Ascending aorta (tissue), 2 donors: ENCODE results near the gene ARHGAP18. TPM values are rescaled to one million over a fixed set of nuclear protein-coding genes. Genes with fewer than 3 reads are reported as not detected.

Experiments
- DNase-seq, 2 donors: peaks; one replicate each; pipeline ENCODE4 v3.0.0-alpha.2; 2019; ENCODE audit warnings: low spot score in 2 of 2
- H3K27ac ChIP-seq, 2 donors: fragments of 200-600 bp; sonication (generic); one replicate each; pipeline ENCODE4 v1.5.1; 2016 to 2017; ENCODE audit warnings: mild to moderate bottlenecking in 1 of 2
- H3K27me3 ChIP-seq: fragments of 200-600 bp; sonication (generic); one replicate; pipeline ENCODE4 v1.5.1; 2017
- H3K36me3 ChIP-seq, 2 donors: fragments of 200-600 bp; sonication (generic); one replicate each; pipeline ENCODE4 v1.5.1; 2016
- H3K4me1 ChIP-seq, 2 donors: fragments of 200-600 bp; sonication (generic); one replicate each; pipeline ENCODE4 v1.5.1; 2016 to 2017; ENCODE audit warnings: mild to moderate bottlenecking in 1 of 2
- H3K4me3 ChIP-seq, 2 donors: fragments of 200-600 bp; sonication (generic); one replicate each; pipeline ENCODE4 v1.5.1; 2016 to 2017; ENCODE audit warnings: mild to moderate bottlenecking in 1 of 2
- H3K9me3 ChIP-seq, 2 donors: fragments of 200-600 bp; sonication (generic); one replicate each; pipeline ENCODE4 v1.5.1; 2016
- CTCF ChIP-seq, 3 experiments: fragments of 200-600 bp in 2 of 3; fragments of 450-650 bp in 1 of 3; sonication (generic) in 2 of 3; IDR thresholded peaks; one replicate each; pipeline ENCODE4 v1.5.1; 2016 to 2019; ENCODE audit warnings: antibody characterized with exemption in 3 of 3, mild to moderate bottlenecking in 1 of 3, moderate library complexity in 1 of 3
- intact Hi-C: fragments of 100-400 bp; cut with DNase I; formaldehyde crosslinking; loops from one replicate; pipeline ENCODE4 v1.15.1; 2023
- total RNA-seq: library from RNA; depleted of rRNA; stranded (reverse); fragments of >200 nt; gene quantifications from one replicate; pipeline ENCODE4 v1.1.0, GENCODE V29; 2016

The ARHGAP18 gene
- total RNA-seq, 1 donor from 2014 or later = 10.7 TPM

- no peaks in the 10 kb centered on the region for H3K36me3 ChIP-seq
- peak overlapping the region in 1 of 2 donors; percentile 34 for H3K4me3 ChIP-seq
- peaks cover 4 to 9% of the 10 kb centered on the region in 2 donors for H3K4me1 ChIP-seq
- H3K27ac ChIP-seq = peak overlapping the region; percentile 39 to 60
- H3K9me3 ChIP-seq = no peaks in the 10 kb centered on the region
- no peak for DNase-seq
- TF ChIP-seq CTCF (IDR thresholded peaks at IDR 0.05) = no peak
- H3K27me3 ChIP-seq = no peaks in the 10 kb centered on the region
- intact Hi-C loops = no loop called here
Observed at GRCh38 chr6:129679275-129679674, 30.7 kb downstream of the ARHGAP18 start.

- Histone ChIP-seq H3K9me3 (no peaks in the 10 kb centered on the region), H3K4me1 (peaks cover 4 to 10% of the 10 kb centered on the region in 2 donors), H3K27me3 (no peaks in the 10 kb centered on the region), H3K4me3 (no peak overlapping the region), H3K27ac (no peak overlapping the region), H3K36me3 (no peaks in the 10 kb centered on the region)
- intact Hi-C loops = no loop called here
- TF ChIP-seq CTCF (IDR thresholded peaks at IDR 0.05) = no peak
- no peak for DNase-seq
Observed at GRCh38 chr6:129678463-129678862, 31.5 kb downstream of the ARHGAP18 start.

GRCh38 chr6:129677620-129678325, 32.2 kb downstream of the ARHGAP18 start:
- Histone ChIP-seq H3K27ac (no peak overlapping the region), H3K4me1 (peaks cover 8 to 14% of the 10 kb centered on the region in 2 donors), H3K27me3 (no peaks in the 10 kb centered on the region), H3K4me3 (no peak overlapping the region), H3K9me3 (no peaks in the 10 kb centered on the region), H3K36me3 (no peaks in the 10 kb centered on the region)
- no peak for TF ChIP-seq CTCF (IDR thresholded peaks at IDR 0.05)
- intact Hi-C loops = no loop called here
- DNase-seq = no peak

- Histone ChIP-seq H3K27ac (no peak overlapping the region), H3K4me3 (no peak overlapping the region), H3K36me3 (no peaks in the 10 kb centered on the region), H3K9me3 (no peaks in the 10 kb centered on the region), H3K27me3 (no peaks in the 10 kb centered on the region), H3K4me1 (peaks cover 12 to 18% of the 10 kb centered on the region in 2 donors)
- intact Hi-C loops = no loop called here
- no peak for TF ChIP-seq CTCF (IDR thresholded peaks at IDR 0.05)
- DNase-seq = no peak
Observed at GRCh38 chr6:129675669-129676472, 34.1 kb downstream of the ARHGAP18 start.

GRCh38 chr6:129673748-129674147, 36.2 kb downstream of the ARHGAP18 start:
- no peaks in the 10 kb centered on the region for H3K36me3 ChIP-seq
- peaks cover 12 to 13% of the 10 kb centered on the region in 2 donors for H3K4me1 ChIP-seq
- H3K9me3 ChIP-seq = no peaks in the 10 kb centered on the region
- peak overlapping the region; percentile 39 to 76 for H3K27ac ChIP-seq
- no peak for TF ChIP-seq CTCF (IDR thresholded peaks at IDR 0.05)
- H3K4me3 ChIP-seq = no peak overlapping the region
- no peaks in the 10 kb centered on the region for H3K27me3 ChIP-seq
- no peak for DNase-seq
- intact Hi-C loops = loop anchor here (5.0 kb wide), 1 partner anchor 39 kb away; the partner anchor contains the start of gene ARHGAP18
